ENCODE results near the gene FBLN7.

GRCh38 chr2:112183327-112184025 lies 45.3 kb downstream of the FBLN7 start:
- TF ChIP-seq CTCF (IDR thresholded peaks at IDR 0.05; ENCODE audit: low read depth, low read length, missing input control) = no peak
- TF ChIP-seq SP1 (IDR thresholded peaks at IDR 0.05) = no peak
- no peak for TF ChIP-seq RAD21 (IDR thresholded peaks at IDR 0.05)
